ENCODE results near the gene PTPN2. TPM values are rescaled to one million over a fixed set of nuclear protein-coding genes. Genes with fewer than 3 reads are reported as not detected.
"Not testable (repeated sequence)": the region's sequence is repeated elsewhere in the genome, so short reads cannot be mapped to it uniquely, and the experiment has no call there.

The PTPN2 gene
- total RNA-seq, 1 donor from 2014 or later = 31.4 TPM

GRCh38 chr18:12906119-12906518, 22.1 kb upstream of the PTPN2 start:
- Mint-ChIP-seq H3K4me1 (ENCODE audit: unreplicated experiment) (no peaks in the 10 kb centered on the region), H3K9me3 (no peaks in the 10 kb centered on the region), H3K27me3 (peaks cover 8% of the 10 kb centered on the region), H3K4me3 (no peak overlapping the region), H3K36me3 (no peaks in the 10 kb centered on the region), H3K27ac (no peak overlapping the region)
- TF ChIP-seq CTCF (conservative IDR thresholded peaks at IDR 0.05) = no peak
- DNase-seq (ENCODE audit: extremely low spot score, unreplicated experiment) = no peak

- H3K9me3 Mint-ChIP-seq = no peaks in the 10 kb centered on the region
- H3K27ac Mint-ChIP-seq = no peak overlapping the region
- no peak for TF ChIP-seq CTCF (conservative IDR thresholded peaks at IDR 0.05)
- no peak overlapping the region for H3K4me3 Mint-ChIP-seq
- no peaks in the 10 kb centered on the region for H3K36me3 Mint-ChIP-seq
- H3K27me3 Mint-ChIP-seq = peaks cover 8% of the 10 kb centered on the region
- no peaks in the 10 kb centered on the region for H3K4me1 Mint-ChIP-seq (ENCODE audit: unreplicated experiment)
- DNase-seq (ENCODE audit: extremely low spot score, unreplicated experiment) = no peak
Observed at GRCh38 chr18:12904012-12904516, 20.0 kb upstream of the PTPN2 start.

GRCh38 chr18:12901208-12901607, 17.2 kb upstream of the PTPN2 start:
- peaks cover 13% of the 10 kb centered on the region for H3K27me3 Mint-ChIP-seq
- not testable (repeated sequence) for DNase-seq (ENCODE audit: extremely low spot score, unreplicated experiment); H3K4me1 Mint-ChIP-seq (ENCODE audit: unreplicated experiment); H3K9me3 Mint-ChIP-seq; H3K36me3 Mint-ChIP-seq; H3K4me3 Mint-ChIP-seq; H3K27ac Mint-ChIP-seq

- H3K27ac Mint-ChIP-seq; H3K4me3 Mint-ChIP-seq; H3K4me1 Mint-ChIP-seq (ENCODE audit: unreplicated experiment); DNase-seq (ENCODE audit: extremely low spot score, unreplicated experiment); H3K36me3 Mint-ChIP-seq; H3K9me3 Mint-ChIP-seq: not testable (repeated sequence)
- peaks cover 19% of the 10 kb centered on the region for H3K27me3 Mint-ChIP-seq
Observed at GRCh38 chr18:12896784-12897333, 12.8 kb upstream of the PTPN2 start.

GRCh38 chr18:12895626-12896025, 11.6 kb upstream of the PTPN2 start:
- peaks cover 19% of the 10 kb centered on the region for H3K27me3 Mint-ChIP-seq
- no peaks in the 10 kb centered on the region for H3K4me1 Mint-ChIP-seq (ENCODE audit: unreplicated experiment)
- DNase-seq (ENCODE audit: extremely low spot score, unreplicated experiment) = no peak
- no peak overlapping the region for H3K27ac Mint-ChIP-seq
- peaks cover 4% of the 10 kb centered on the region for H3K9me3 Mint-ChIP-seq
- TF ChIP-seq CTCF (conservative IDR thresholded peaks at IDR 0.05) = no peak
- no peaks in the 10 kb centered on the region for H3K36me3 Mint-ChIP-seq
- no peak overlapping the region for H3K4me3 Mint-ChIP-seq

- TF ChIP-seq CTCF (conservative IDR thresholded peaks at IDR 0.05) = no peak
- Mint-ChIP-seq H3K36me3 (no peaks in the 10 kb centered on the region), H3K4me1 (ENCODE audit: unreplicated experiment) (no peaks in the 10 kb centered on the region), H3K9me3 (peaks cover 4% of the 10 kb centered on the region), H3K27me3 (peaks cover 19% of the 10 kb centered on the region), H3K4me3 (no peak overlapping the region), H3K27ac (no peak overlapping the region)
- DNase-seq (ENCODE audit: extremely low spot score, unreplicated experiment) = no peak
Observed at GRCh38 chr18:12895014-12895413, 11.0 kb upstream of the PTPN2 start.

- no peaks in the 10 kb centered on the region for H3K4me1 Mint-ChIP-seq (ENCODE audit: unreplicated experiment)
- no peaks in the 10 kb centered on the region for H3K36me3 Mint-ChIP-seq
- no peak for DNase-seq (ENCODE audit: extremely low spot score, unreplicated experiment)
- H3K27me3 Mint-ChIP-seq = peaks cover 11% of the 10 kb centered on the region
- H3K27ac Mint-ChIP-seq = no peak overlapping the region
- TF ChIP-seq CTCF (conservative IDR thresholded peaks at IDR 0.05) = no peak
- peaks cover 4% of the 10 kb centered on the region for H3K9me3 Mint-ChIP-seq
- H3K4me3 Mint-ChIP-seq = no peak overlapping the region
Observed at GRCh38 chr18:12891561-12891960, 7.5 kb upstream of the PTPN2 start.
